Ovary (tissue), 3 donors: ENCODE measurements around the gene CTU1.

Experiments
- CTCF ChIP-seq, 3 donors: fragments of 450-650 bp in 2 of 3; fragments of 200-600 bp in 1 of 3; IDR thresholded peaks; one replicate each; pipeline versions ENCODE4 v1.5.1 to v1.8.0; 2016 to 2022; ENCODE audit warnings: antibody characterized with exemption in 3 of 3, mild to moderate bottlenecking in 1 of 3
- POLR2A ChIP-seq: fragments of 450-650 bp; IDR thresholded peaks from one replicate; pipeline ENCODE4 v1.6.1; 2017; ENCODE audit warnings: antibody characterized with exemption, mild to moderate bottlenecking, moderate library complexity
- donor health status: DM: no; HTN: no; CAD: no.

- TF ChIP-seq CTCF (IDR thresholded peaks at IDR 0.05) = no peak
- TF ChIP-seq POLR2A = no peak
Measured at GRCh38 chr19:51114087-51114729, 6.0 kb upstream of the CTU1 start.
